SHP77 (cell line): Measurements from ENCODE around the gene TSPAN4.

Experiments
- DNase-seq, 2 experiments: peaks; one replicate each; lab custom pipeline; 2025; lab: John Stamatoyannopoulos, UW

The TSPAN4 gene

GRCh38 chr11:836700-837099 lies 6.0 kb upstream of the TSPAN4 start:
- DNase-seq = no peak

- no peak for DNase-seq
These were observed 5.3 kb upstream of the TSPAN4 start for GRCh38 chr11:837189-837989.

GRCh38 chr11:837990-838307 lies 4.7 kb upstream of the TSPAN4 start:
- DNase-seq = no peak

GRCh38 chr11:838441-839279 lies 4.0 kb upstream of the TSPAN4 start:
- DNase-seq = no peak

- no peak for DNase-seq
These were observed 3.4 kb upstream of the TSPAN4 start for GRCh38 chr11:839280-839623.

- DNase-seq = no peak
These were observed 2.6 kb upstream of the TSPAN4 start for GRCh38 chr11:839875-840617.

- no peak for DNase-seq
These were observed 677 bp upstream of the TSPAN4 start for GRCh38 chr11:841981-842369.

GRCh38 chr11:843086-843734 lies 558 bp downstream of the TSPAN4 start:
- DNase-seq = no peak

- no peak for DNase-seq
These were observed 1.4 kb downstream of the TSPAN4 start for GRCh38 chr11:843818-844692.

- no peak for DNase-seq
These were observed 2.3 kb downstream of the TSPAN4 start for GRCh38 chr11:844693-845644.

- DNase-seq = no peak
These were observed 3.3 kb downstream of the TSPAN4 start for GRCh38 chr11:845872-846495.

GRCh38 chr11:846496-847098 lies 3.9 kb downstream of the TSPAN4 start:
- DNase-seq = no peak

GRCh38 chr11:847876-848275 lies 5.2 kb downstream of the TSPAN4 start:
- no peak for DNase-seq

- DNase-seq = no peak
These were observed 5.8 kb downstream of the TSPAN4 start for GRCh38 chr11:848380-848931.

- DNase-seq = no peak
These were observed 6.6 kb downstream of the TSPAN4 start for GRCh38 chr11:849104-849824.

- DNase-seq = no peak
These were observed 7.5 kb downstream of the TSPAN4 start for GRCh38 chr11:849951-850774.
